PFSK-1 (cell line): Measurements from ENCODE around the gene PBX4.

Experiments used
- POLR2AphosphoS5 ChIP-seq: IDR thresholded peaks from 2 replicates; pipeline ENCODE4 v1.6.1; 2012; ENCODE audit warnings: low read depth, mild to moderate bottlenecking, control low read depth, low read length, moderate library complexity
- TF ChIP-seq, protein P1 (sequence below), 2 experiments: IDR thresholded peaks; 2 replicates each; pipeline versions ENCODE4 v1.6.1 to v1.8.0; 2011 to 2012; ENCODE audit warnings: low read depth in 2 of 2, low read length in 2 of 2, control low read depth in 1 of 2, inconsistent platforms in 1 of 2, mild to moderate bottlenecking in 1 of 2, moderate library complexity in 1 of 2; ENCODE audit not compliant: insufficient read depth in 1 of 2

DNA sequence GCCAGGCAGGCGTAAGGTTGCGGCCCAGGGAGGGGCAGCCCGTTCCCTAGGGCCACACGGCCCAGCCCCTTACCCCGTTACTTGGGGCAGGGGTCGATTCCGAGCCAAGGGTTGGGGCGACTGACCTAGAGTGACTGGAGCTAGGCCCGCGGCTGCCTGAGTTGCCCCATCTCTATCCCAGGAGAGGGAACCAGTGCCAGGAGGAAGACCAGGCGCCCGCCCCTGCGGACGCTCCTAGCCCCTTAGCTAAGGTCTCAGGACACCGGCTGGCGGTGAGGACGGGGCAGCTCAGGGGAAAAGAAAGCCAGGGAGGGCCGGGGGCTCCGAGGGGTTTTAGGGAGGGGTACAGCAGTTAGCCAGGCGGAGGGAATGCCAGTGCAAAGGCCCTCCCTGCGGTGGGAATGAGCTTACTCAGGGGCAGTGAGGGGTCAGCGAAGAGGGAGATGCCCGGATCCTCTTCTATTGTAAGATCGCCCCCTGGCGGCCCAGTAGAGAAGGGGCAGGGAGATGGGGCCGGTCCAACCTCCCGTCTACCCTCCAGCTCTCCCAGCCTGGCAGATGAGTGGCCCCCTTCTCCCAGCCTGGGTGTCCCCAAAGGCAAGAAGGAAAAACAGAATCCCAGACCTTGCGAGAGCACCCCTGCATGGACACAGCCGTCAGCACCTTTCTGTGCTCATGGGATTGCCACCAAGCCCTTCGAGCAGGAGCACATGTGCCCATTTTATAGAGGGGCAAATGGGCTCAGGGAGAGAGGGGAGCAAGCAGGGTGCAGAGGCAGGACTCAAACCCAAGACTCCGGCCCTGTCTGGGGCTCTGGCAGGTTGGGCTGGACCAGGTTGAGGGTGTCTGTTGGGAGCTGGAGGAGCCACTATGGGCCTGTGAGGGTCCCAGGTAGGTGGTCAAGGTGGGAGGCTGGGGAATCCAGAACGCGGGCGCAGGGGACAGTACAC is 64.1 kb downstream of the PBX4 start:
- TF ChIP-seq POLR2AphosphoS5, result no peak
- TF ChIP-seq, protein P1, sequence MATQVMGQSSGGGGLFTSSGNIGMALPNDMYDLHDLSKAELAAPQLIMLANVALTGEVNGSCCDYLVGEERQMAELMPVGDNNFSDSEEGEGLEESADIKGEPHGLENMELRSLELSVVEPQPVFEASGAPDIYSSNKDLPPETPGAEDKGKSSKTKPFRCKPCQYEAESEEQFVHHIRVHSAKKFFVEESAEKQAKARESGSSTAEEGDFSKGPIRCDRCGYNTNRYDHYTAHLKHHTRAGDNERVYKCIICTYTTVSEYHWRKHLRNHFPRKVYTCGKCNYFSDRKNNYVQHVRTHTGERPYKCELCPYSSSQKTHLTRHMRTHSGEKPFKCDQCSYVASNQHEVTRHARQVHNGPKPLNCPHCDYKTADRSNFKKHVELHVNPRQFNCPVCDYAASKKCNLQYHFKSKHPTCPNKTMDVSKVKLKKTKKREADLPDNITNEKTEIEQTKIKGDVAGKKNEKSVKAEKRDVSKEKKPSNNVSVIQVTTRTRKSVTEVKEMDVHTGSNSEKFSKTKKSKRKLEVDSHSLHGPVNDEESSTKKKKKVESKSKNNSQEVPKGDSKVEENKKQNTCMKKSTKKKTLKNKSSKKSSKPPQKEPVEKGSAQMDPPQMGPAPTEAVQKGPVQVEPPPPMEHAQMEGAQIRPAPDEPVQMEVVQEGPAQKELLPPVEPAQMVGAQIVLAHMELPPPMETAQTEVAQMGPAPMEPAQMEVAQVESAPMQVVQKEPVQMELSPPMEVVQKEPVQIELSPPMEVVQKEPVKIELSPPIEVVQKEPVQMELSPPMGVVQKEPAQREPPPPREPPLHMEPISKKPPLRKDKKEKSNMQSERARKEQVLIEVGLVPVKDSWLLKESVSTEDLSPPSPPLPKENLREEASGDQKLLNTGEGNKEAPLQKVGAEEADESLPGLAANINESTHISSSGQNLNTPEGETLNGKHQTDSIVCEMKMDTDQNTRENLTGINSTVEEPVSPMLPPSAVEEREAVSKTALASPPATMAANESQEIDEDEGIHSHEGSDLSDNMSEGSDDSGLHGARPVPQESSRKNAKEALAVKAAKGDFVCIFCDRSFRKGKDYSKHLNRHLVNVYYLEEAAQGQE (IDR thresholded peaks at IDR 0.05; ENCODE audit: insufficient read depth in 1 of 2, low read depth in 2 of 2, low read length in 2 of 2), result no peak
